RCC 7860 (cell line): ENCODE results near the gene FAM98C.
"Not testable (repeated sequence)": the region's sequence is repeated elsewhere in the genome, so short reads cannot be mapped to it uniquely, and the experiment has no call there.

Experiments
- DNase-seq: peaks from one replicate; pipeline ENCODE4 v3.0.0-alpha.2; 2015; ENCODE audit warnings: low spot score
- FAIRE-seq: peaks from 2 replicates; lab custom pipeline; 2012; peaks lifted over from hg19 to GRCh38; lab: Jason Lieb, UNC

FAM98C gene

GRCh38 chr19:38395381-38396114, 7.3 kb upstream of the FAM98C start:
- no peak for DNase-seq
- FAIRE-seq, result no peak

DNA sequence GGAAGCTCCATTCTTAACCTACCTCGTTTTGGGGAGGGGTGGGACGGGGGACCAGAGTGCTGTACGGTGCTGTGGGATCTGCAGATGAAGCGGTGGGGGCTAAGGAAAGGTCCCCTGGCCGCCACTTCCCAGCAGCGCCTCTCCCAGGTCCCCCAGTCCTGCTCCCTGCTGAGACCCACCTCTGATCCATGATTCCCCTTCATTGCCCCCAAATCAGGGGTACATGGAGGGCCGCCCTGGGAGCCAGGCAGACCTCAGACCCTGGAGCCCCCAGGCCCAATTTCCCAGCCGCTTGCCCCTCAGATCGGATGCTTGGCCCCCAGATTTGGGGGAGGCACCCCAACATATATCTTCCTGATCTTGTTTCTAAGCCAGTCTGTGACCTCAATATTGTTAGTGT, 3.8 kb upstream of the FAM98C start:
- FAIRE-seq (no peak), DNase-seq (no peak)

DNA sequence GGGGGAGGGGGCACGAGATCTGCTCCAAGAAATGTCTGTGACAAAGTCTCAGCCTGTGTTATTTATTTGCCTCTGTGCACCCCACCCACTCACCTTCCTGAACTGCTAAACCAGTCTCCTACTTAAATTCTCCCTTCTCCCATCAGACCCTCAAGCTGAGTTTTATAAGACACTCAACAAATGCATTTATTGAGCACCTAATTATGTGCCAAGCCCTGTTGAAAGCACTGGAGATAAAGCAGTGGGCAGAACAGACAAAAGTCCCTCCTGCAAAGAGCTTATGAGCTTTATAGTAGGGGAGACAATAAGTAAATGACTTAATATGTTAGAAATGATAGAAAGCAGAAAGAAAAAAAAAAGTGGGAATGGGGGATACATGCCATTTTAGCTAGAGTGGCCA, 3.4 kb upstream of the FAM98C start:
- DNase-seq, result no peak
- no peak for FAIRE-seq

GRCh38 chr19:38400361-38400760, 2.5 kb upstream of the FAM98C start:
- no peak for FAIRE-seq
- DNase-seq, result no peak

DNA sequence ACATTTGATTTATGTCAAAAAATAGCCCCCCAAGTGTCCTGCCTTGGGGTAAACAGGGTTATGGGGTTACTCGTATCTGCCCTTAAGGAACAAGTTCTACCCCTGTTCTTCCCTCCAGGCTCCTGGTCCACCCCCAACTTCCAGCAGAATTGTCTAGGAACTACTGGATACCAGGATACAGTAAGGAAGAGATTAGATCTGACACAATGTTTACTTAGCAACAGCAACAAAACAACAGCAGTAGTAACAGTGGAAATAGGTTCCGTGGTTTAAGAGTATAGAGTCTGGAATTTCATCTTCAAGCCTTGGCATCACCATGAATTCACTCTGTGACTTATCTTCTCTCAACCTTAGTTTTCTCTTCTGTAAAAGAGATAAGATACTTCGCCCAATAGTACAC, 1.7 kb upstream of the FAM98C start:
- FAIRE-seq, result no peak
- peak; percentile 21 for DNase-seq

- no peak for FAIRE-seq
Observed at GRCh38 chr19:38402623-38402966, 298 bp upstream of the FAM98C start.

DNA sequence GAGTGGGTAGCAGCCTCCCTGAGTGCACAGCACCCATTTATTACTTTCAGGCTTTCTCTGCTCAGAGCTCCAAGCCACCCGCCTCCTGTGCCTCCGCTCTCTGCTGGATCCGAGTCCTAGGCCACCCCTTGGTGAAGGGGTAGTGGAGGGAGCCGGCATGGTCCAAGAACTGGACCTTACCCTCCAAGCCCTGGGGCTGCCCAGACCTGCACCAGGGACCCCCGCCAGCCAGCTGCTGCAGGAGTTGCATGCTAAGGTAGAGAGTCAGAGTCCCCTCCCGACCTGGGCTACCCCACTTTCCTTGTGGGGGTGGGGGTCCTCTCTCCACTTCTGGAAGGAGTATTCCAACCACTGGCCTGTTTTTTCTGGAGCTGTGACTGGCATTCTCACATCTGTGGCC, 2.0 kb downstream of the FAM98C start:
- no peak for DNase-seq
- no peak for FAIRE-seq

More at GRCh38 chr19:38402623-38402966, 298 bp upstream of the FAM98C start:
- DNase-seq, result no peak

- no peak for DNase-seq
- no peak for FAIRE-seq
Observed at GRCh38 chr19:38405276-38405675, 2.4 kb downstream of the FAM98C start.

DNA sequence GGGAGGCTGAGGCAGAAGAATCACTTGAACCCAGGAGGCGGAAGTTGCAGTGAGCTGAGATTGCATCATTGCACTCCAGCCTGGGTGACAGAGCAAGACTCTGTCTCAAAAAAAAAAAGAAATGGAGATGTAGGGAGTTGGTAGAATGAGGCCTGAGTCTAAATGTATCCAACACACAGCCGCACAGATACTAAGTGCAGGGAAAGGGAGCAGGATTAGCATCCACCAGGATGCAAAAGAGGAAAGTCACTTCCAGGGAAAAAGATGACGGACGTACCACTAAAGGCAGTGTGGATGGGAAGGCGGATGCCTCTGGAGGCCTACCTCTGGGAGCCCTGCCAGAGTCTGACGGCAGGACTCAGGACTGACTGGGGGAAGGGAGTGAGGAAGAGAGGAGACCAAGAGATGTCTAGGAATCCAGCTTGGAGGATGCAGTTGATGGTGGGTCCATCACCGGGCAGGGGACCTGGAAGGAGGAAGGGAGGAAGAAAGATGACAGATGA, 6.8 kb downstream of the FAM98C start:
- FAIRE-seq (no peak), DNase-seq (no peak)

DNA sequence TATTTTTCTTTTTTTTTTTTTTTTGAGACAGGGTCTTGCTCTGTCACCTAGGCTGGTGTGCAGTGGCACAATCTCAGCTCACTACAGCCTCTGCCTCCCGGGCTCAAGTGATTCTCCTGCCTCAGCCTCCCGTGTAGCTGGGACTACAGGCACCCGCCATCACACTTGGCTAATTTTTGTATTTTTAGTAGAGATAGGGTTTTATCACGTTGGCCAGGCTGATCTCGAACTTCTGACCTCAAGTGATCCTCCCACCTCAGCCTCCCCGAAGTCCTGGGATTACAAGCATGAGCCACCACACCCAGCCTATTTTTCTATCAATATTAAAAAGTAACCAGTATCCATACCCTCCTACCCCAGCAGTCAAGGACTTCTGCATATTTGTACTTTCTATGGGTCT, 7.5 kb downstream of the FAM98C start:
- not testable (repeated sequence) for DNase-seq, FAIRE-seq

GRCh38 chr19:38411041-38411712, 8.3 kb downstream of the FAM98C start:
- FAIRE-seq (no peak), DNase-seq (no peak)

DNA sequence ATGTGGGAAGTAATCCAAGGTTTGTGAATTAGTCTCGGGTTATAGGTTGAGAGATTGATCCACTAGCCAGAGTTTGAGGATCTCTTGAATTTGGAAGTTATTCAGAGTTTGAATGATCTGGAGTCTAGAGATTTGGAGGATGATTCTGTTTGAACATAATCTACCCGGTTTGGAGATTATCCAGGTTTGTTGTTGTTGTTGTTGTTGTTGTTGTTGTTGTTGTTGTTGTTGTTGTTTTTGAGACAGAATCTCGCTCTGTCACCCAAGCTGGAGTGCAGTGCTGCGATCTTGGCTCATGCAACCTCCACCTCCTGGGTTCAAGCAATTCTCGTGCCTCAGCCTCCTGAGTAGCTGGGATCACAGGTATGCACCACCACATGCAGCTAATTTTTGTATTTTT, 9.0 kb downstream of the FAM98C start:
- not testable (repeated sequence) for DNase-seq, FAIRE-seq

GRCh38 chr19:38412491-38412890, 9.6 kb downstream of the FAM98C start:
- DNase-seq (no peak), FAIRE-seq (no peak)

- FAIRE-seq (no peak), DNase-seq (no peak)
Observed at GRCh38 chr19:38412961-38413360, 10.1 kb downstream of the FAM98C start.

DNA sequence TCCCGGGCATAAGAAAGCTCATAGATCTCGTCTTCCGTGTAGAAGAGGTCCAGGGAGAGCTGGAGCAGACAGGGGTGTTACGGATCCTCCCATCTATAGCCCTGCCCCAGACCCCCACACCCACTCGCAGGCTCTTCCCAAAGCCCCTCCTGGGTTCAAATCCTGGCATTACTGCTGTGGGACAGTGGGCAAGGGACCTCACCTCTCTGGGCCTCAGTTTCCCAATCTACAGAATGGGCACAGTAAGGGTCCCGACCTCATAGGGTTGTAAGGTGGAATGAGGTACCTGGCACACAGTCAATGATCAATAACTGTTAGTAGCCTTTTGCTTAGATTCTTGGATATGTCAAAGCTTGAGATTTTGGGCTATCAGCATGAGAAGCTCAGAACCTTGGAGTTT, 10.5 kb downstream of the FAM98C start:
- FAIRE-seq, result no peak

DNA sequence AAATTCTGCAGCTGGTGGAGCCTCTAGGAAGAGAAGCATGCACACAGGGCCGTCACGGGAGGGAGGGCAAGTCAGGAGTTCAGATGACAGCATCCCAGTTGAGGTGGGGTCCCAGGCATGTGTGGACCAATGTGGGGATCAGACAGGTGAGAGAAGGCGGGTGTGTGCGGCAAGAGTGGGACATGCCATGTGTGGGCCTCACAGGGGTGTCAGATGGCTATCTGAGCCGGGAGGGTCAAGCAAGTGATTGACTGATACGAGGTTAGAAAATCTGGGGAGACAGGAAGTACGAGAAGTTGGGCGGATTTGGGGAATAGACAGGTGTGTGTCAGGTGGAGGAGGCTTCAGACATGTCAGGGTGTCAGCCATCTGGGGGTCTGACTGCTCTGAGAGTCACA, 14.3 kb downstream of the FAM98C start:
- FAIRE-seq (no peak), DNase-seq (no peak)

More for the DNA sequence above, 10.5 kb downstream of the FAM98C start:
- no peak for DNase-seq

DNA sequence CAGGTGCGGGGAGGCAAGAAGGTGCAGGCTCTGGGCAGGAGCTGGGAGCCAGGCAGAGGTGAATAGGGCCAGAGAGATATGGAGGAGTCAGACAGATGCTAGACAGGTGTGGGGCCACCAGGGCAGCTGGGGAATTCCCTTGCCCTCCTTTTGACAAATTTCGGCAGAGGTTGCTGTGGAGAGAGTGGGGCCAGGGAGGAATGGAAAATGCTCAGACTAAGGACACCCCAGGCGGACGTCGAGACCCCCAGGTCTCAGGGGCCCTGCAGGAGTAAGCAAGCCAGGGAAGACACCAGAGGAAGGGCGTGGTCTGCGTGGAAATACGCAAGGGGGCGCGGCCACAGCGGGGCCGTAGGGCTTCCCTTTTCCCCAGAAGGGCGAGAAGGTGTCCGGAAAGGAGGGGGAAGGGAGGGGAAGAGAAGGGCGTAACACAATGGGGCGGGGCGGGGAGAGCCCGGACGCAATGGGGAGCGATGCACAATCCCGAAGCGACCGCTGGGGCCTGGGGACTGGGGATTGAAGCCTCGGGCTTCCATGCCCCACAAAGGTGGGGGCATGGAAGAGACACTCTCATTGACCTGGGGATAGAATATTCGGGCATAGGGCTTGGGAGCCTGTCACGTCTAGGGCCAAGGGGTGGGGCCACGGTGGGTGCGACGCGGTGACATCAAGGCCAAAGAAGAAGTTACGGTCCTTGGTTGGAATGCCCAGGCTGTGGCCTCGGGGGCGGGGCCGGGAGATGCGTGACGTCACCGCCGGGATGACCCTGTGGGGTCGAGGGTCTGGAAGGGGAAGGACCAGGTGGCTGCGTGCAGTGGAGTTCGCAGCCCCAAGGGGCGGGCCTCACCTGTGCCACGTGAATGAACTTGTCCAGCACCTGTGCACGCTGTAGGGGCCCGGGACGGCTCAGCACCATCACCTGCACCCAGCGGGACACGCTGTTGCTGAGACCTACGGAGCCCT, 14.9 kb downstream of the FAM98C start:
- no peak for FAIRE-seq
- no peak for DNase-seq

DNA sequence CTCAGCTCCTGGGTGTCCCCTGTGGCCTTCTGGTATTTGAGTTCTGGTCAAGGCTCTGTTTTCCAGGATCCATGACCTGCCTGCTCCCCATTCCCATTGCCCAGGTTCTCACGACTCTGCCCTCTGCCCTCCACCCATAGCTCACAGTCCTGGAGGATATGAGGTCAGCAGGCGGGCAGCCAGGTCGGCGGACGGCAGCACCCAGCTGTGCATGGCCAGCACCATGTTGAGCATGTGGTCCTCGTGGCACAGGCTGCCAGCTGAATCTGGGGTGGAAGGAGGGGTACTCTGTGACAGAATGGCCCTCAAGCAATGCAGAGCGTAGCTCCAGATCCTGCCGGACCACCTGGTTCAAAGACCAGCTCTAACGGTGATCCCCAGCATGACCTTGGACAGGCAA, 18.0 kb downstream of the FAM98C start:
- FAIRE-seq (no peak), DNase-seq (no peak)

GRCh38 chr19:38421856-38422255, 19.0 kb downstream of the FAM98C start:
- DNase-seq (no peak), FAIRE-seq (no peak)

GRCh38 chr19:38422438-38422837, 19.5 kb downstream of the FAM98C start:
- no peak for DNase-seq

GRCh38 chr19:38424272-38424671, 21.4 kb downstream of the FAM98C start:
- DNase-seq (no peak), FAIRE-seq (no peak)

More at GRCh38 chr19:38422438-38422837, 19.5 kb downstream of the FAM98C start:
- FAIRE-seq, result no peak
